ENCODE data around the gene SORT1. TPM values are rescaled to one million over a fixed set of nuclear protein-coding genes. Genes with fewer than 3 reads are reported as not detected.
"Not testable (repeated sequence)": the region's sequence is repeated elsewhere in the genome, so short reads cannot be mapped to it uniquely, and the experiment has no call there.

SORT1 gene
- 3.6 TPM for total RNA-seq
- polyA plus RNA-seq = 10.3 TPM
- long read RNA-seq, donor 1 = 0 reads
- long read RNA-seq, donor 2, full-length matches to known transcripts = 5 of 5 reads
- long read RNA-seq, donor 2, partial matches to known transcripts = 0 of 5 reads
- long read RNA-seq, donor 2, other reads (novel, unspliced or antisense) = 0 of 5 reads
- long read RNA-seq, donor 3 = 0 reads
- long read RNA-seq, donor 4 = 0 reads
- long read RNA-seq, donor 5, full-length matches to known transcripts = 2 of 2 reads
- long read RNA-seq, donor 5, partial matches to known transcripts = 0 of 2 reads
- long read RNA-seq, donor 5, other reads (novel, unspliced or antisense) = 0 of 2 reads
- long read RNA-seq, donor 6, full-length matches to known transcripts = 1 of 1 reads
- long read RNA-seq, donor 6, partial matches to known transcripts = 0 of 1 reads
- long read RNA-seq, donor 6, other reads (novel, unspliced or antisense) = 0 of 1 reads
- long read RNA-seq, donor 7, full-length matches to known transcripts = 2 of 2 reads
- long read RNA-seq, donor 7, partial matches to known transcripts = 0 of 2 reads
- long read RNA-seq, donor 7, other reads (novel, unspliced or antisense) = 0 of 2 reads
- long read RNA-seq, donor 8 = 0 reads
- long read RNA-seq, donor 9 = 0 reads
- long read RNA-seq, donor 10, full-length matches to known transcripts = 1 of 1 reads
- long read RNA-seq, donor 10, partial matches to known transcripts = 0 of 1 reads
- long read RNA-seq, donor 10, other reads (novel, unspliced or antisense) = 0 of 1 reads

- peaks cover 5 to 17% of the 10 kb centered on the region in 2 donors for H3K4me1 ChIP-seq (ENCODE audit: control insufficient read depth in 2 of 2, insufficient read depth in 2 of 2, low read length in 2 of 2)
- under 1% methylated on average over 98 of the region's 98 CpGs for WGBS
- DNase-seq (ENCODE audit: low read depth in 6 of 9, low spot score in 9 of 9) = peak; percentile 54 to 90 (median 72)
- peaks cover 3 to 16% of the 10 kb centered on the region in 2 donors for H3K27me3 ChIP-seq (ENCODE audit: control insufficient read depth in 2 of 2, insufficient read depth in 1 of 2, low read length in 1 of 2)
- H3K27ac ChIP-seq (ENCODE audit: low read depth in 1 of 2, low read length in 1 of 2) = peak within 1 kb of the TSS in 1 of 2 donors; percentile 14
- no peaks in the 10 kb centered on the region for H3K9me3 ChIP-seq (ENCODE audit: control insufficient read depth in 2 of 2, insufficient read depth in 1 of 2, low read length in 1 of 2)
- peak within 1 kb of the TSS; percentile 60 to 81 for H3K4me3 ChIP-seq (ENCODE audit: low read length in 2 of 2)
- peaks cover 4 to 21% of the 10 kb centered on the region in 2 donors for H3K36me3 ChIP-seq (ENCODE audit: control insufficient read depth in 2 of 2, insufficient read depth in 2 of 2, low read length in 1 of 2)
These were observed at the start of gene SORT1 for GRCh38 chr1:109397581-109398342. Gene SORT1, minus strand, starts transcription at chr1:109397918. Its CDS starts 26 bp downstream, at chr1:109397892.

DNA sequence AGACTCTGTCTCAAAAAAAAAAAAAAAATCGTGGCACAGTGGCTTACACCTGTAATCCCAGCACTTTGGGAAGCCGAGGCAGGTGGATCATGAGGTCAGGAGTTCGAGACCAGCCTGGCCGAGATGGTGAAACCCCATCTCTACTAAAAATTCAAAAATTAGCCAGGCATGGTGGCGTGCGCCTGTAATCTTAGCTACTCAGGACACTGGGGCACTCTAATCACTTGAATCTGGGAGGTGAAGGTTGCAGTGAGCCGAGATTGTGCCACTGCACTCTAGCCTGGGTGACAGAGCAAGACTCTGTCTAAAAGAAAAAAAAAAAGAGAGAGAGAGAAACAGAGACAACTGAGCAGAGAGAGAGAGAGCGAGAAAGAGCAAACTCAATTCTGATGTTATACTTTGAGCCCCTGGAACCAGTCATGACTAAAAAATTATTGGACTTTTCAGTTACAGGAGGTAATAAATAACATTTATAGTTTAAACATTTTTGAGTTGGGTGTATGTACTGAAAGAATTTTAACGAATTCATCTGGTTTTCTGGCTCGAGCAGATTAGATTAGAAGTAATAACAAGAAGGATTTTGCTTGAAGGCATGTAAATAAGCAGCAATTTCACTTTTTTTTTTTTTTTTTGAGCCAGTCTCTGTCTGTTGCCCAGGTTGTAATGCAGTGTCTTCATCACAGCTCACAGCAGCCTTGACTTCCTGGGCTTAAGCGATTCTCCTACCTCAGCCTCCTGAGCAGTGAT is 48.4 kb upstream of the SORT1 start:
- H3K4me1 ChIP-seq (ENCODE audit: control insufficient read depth in 2 of 2, insufficient read depth in 2 of 2, low read length in 2 of 2); DNase-seq (ENCODE audit: low read depth in 6 of 9, low spot score in 9 of 9); H3K36me3 ChIP-seq (ENCODE audit: control insufficient read depth in 2 of 2, insufficient read depth in 2 of 2, low read length in 1 of 2); H3K9me3 ChIP-seq (ENCODE audit: control insufficient read depth in 2 of 2, insufficient read depth in 1 of 2, low read length in 1 of 2); H3K4me3 ChIP-seq (ENCODE audit: low read length in 2 of 2); H3K27ac ChIP-seq (ENCODE audit: low read depth in 1 of 2, low read length in 1 of 2); H3K27me3 ChIP-seq (ENCODE audit: control insufficient read depth in 2 of 2, insufficient read depth in 1 of 2, low read length in 1 of 2): not testable (repeated sequence)
- 85% methylated on average over 11 of the region's 11 CpGs for WGBS

GRCh38 chr1:109444346-109444745 is 46.6 kb upstream of the SORT1 start:
- 89% methylated on average over 1 of the region's 1 CpG for WGBS
- Histone ChIP-seq H3K27ac (ENCODE audit: low read depth in 1 of 2, low read length in 1 of 2) (no peak overlapping the region), H3K27me3 (ENCODE audit: control insufficient read depth in 2 of 2, insufficient read depth in 1 of 2, low read length in 1 of 2) (peaks cover 0 to 9% of the 10 kb centered on the region in 2 donors), H3K4me3 (ENCODE audit: low read length in 2 of 2) (no peak overlapping the region), H3K36me3 (ENCODE audit: control insufficient read depth in 2 of 2, insufficient read depth in 2 of 2, low read length in 1 of 2) (no peaks in the 10 kb centered on the region), H3K4me1 (ENCODE audit: control insufficient read depth in 2 of 2, insufficient read depth in 2 of 2, low read length in 2 of 2) (no peaks in the 10 kb centered on the region), H3K9me3 (ENCODE audit: control insufficient read depth in 2 of 2, insufficient read depth in 1 of 2, low read length in 1 of 2) (no peaks in the 10 kb centered on the region)
- no peak for DNase-seq (ENCODE audit: low read depth in 6 of 9, low spot score in 9 of 9)

DNA sequence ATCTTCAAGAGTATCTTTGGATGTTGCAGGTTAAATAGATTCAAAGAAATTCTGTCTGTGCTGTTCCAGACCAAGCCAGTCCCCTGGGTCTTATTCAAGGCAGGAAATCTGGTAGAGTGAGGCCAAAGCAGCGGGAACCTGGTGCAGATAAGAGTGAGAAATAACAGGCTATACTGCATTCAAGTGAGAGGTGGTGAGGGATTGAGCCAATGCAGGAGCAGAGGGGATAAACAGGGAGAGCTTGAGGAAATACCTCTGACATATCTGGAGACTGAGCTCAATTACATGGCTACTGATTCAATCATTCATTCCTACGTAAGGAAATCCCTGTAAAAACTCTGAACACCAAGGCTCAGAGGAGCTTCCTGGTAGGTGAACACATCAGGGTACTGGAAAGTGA is 45.8 kb upstream of the SORT1 start:
- DNase-seq (ENCODE audit: low read depth in 6 of 9, low spot score in 9 of 9) = no peak
- 87% methylated on average over 2 of the region's 2 CpGs for whole genome bisulfite sequencing
- Histone ChIP-seq H3K36me3 (ENCODE audit: control insufficient read depth in 2 of 2, insufficient read depth in 2 of 2, low read length in 1 of 2) (no peaks in the 10 kb centered on the region), H3K27ac (ENCODE audit: low read depth in 1 of 2, low read length in 1 of 2) (no peak overlapping the region), H3K9me3 (ENCODE audit: control insufficient read depth in 2 of 2, insufficient read depth in 1 of 2, low read length in 1 of 2) (no peaks in the 10 kb centered on the region), H3K4me1 (ENCODE audit: control insufficient read depth in 2 of 2, insufficient read depth in 2 of 2, low read length in 2 of 2) (no peaks in the 10 kb centered on the region), H3K27me3 (ENCODE audit: control insufficient read depth in 2 of 2, insufficient read depth in 1 of 2, low read length in 1 of 2) (peaks cover 0 to 11% of the 10 kb centered on the region in 2 donors), H3K4me3 (ENCODE audit: low read length in 2 of 2) (no peak overlapping the region)

DNA sequence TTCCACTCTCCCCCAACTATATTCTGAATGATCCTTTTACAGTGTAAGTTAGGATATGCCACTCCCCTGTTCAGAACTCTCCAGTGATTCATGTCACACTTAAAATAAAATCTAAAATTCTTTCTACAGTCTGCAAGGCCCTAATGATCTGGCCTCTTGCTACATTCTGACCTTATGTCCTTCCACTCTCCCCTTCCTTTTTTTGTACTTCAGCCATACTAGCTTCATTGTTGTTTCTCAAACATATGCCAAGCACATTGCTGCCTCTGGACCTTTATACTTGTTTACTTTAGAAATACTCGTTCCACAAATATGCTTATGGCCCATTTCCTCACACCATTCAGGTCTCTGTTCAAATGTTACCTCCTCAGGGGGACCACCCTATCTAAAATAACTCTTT is 43.4 kb upstream of the SORT1 start:
- Histone ChIP-seq H3K9me3 (ENCODE audit: control insufficient read depth in 2 of 2, insufficient read depth in 1 of 2, low read length in 1 of 2) (no peaks in the 10 kb centered on the region), H3K36me3 (ENCODE audit: control insufficient read depth in 2 of 2, insufficient read depth in 2 of 2, low read length in 1 of 2) (no peaks in the 10 kb centered on the region), H3K4me1 (ENCODE audit: control insufficient read depth in 2 of 2, insufficient read depth in 2 of 2, low read length in 2 of 2) (no peaks in the 10 kb centered on the region), H3K27me3 (ENCODE audit: control insufficient read depth in 2 of 2, insufficient read depth in 1 of 2, low read length in 1 of 2) (peaks cover 0 to 11% of the 10 kb centered on the region in 2 donors), H3K27ac (ENCODE audit: low read depth in 1 of 2, low read length in 1 of 2) (no peak overlapping the region), H3K4me3 (ENCODE audit: low read length in 2 of 2) (no peak overlapping the region)
- WGBS = 81% methylated on average over 1 of the region's 1 CpG
- DNase-seq (ENCODE audit: low read depth in 6 of 9, low spot score in 9 of 9) = no peak

GRCh38 chr1:109438798-109439297 is 41.1 kb upstream of the SORT1 start:
- no peak for DNase-seq (ENCODE audit: low read depth in 6 of 9, low spot score in 9 of 9)
- Histone ChIP-seq H3K4me3 (ENCODE audit: low read length in 2 of 2) (no peak overlapping the region), H3K4me1 (ENCODE audit: control insufficient read depth in 2 of 2, insufficient read depth in 2 of 2, low read length in 2 of 2) (no peaks in the 10 kb centered on the region), H3K27ac (ENCODE audit: low read depth in 1 of 2, low read length in 1 of 2) (no peak overlapping the region), H3K9me3 (ENCODE audit: control insufficient read depth in 2 of 2, insufficient read depth in 1 of 2, low read length in 1 of 2) (peaks cover 0 to 5% of the 10 kb centered on the region in 2 donors), H3K36me3 (ENCODE audit: control insufficient read depth in 2 of 2, insufficient read depth in 2 of 2, low read length in 1 of 2) (no peaks in the 10 kb centered on the region), H3K27me3 (ENCODE audit: control insufficient read depth in 2 of 2, insufficient read depth in 1 of 2, low read length in 1 of 2) (peaks cover 0 to 6% of the 10 kb centered on the region in 2 donors)
- 91% methylated on average over 3 of the region's 3 CpGs for WGBS

- no peak overlapping the region for H3K4me3 ChIP-seq (ENCODE audit: low read length in 2 of 2)
- no peak overlapping the region for H3K27ac ChIP-seq (ENCODE audit: low read depth in 1 of 2, low read length in 1 of 2)
- H3K9me3 ChIP-seq (ENCODE audit: control insufficient read depth in 2 of 2, insufficient read depth in 1 of 2, low read length in 1 of 2) = peaks cover 0 to 6% of the 10 kb centered on the region in 2 donors
- WGBS = 90% methylated on average over 1 of the region's 1 CpG
- DNase-seq (ENCODE audit: low read depth in 6 of 9, low spot score in 9 of 9) = no peak
- H3K4me1 ChIP-seq (ENCODE audit: control insufficient read depth in 2 of 2, insufficient read depth in 2 of 2, low read length in 2 of 2) = no peaks in the 10 kb centered on the region
- H3K27me3 ChIP-seq (ENCODE audit: control insufficient read depth in 2 of 2, insufficient read depth in 1 of 2, low read length in 1 of 2) = peaks cover 0 to 2% of the 10 kb centered on the region in 2 donors
- no peaks in the 10 kb centered on the region for H3K36me3 ChIP-seq (ENCODE audit: control insufficient read depth in 2 of 2, insufficient read depth in 2 of 2, low read length in 1 of 2)
These were observed 36.8 kb upstream of the SORT1 start for GRCh38 chr1:109434484-109434883.

GRCh38 chr1:109433322-109433721 is 35.6 kb upstream of the SORT1 start:
- Histone ChIP-seq H3K36me3 (ENCODE audit: control insufficient read depth in 2 of 2, insufficient read depth in 2 of 2, low read length in 1 of 2) (no peaks in the 10 kb centered on the region), H3K27me3 (ENCODE audit: control insufficient read depth in 2 of 2, insufficient read depth in 1 of 2, low read length in 1 of 2) (no peaks in the 10 kb centered on the region), H3K4me1 (ENCODE audit: control insufficient read depth in 2 of 2, insufficient read depth in 2 of 2, low read length in 2 of 2) (no peaks in the 10 kb centered on the region), H3K9me3 (ENCODE audit: control insufficient read depth in 2 of 2, insufficient read depth in 1 of 2, low read length in 1 of 2) (peaks cover 0 to 6% of the 10 kb centered on the region in 2 donors), H3K4me3 (ENCODE audit: low read length in 2 of 2) (no peak overlapping the region), H3K27ac (ENCODE audit: low read depth in 1 of 2, low read length in 1 of 2) (no peak overlapping the region)
- WGBS = 100% methylated on average over 1 of the region's 1 CpG
- DNase-seq (ENCODE audit: low read depth in 6 of 9, low spot score in 9 of 9) = no peak
